ENCODE results near the gene BFSP1.

GRCh38 chr20:17460119-17460518 is 71.1 kb downstream of the BFSP1 start:
- no peak for TF ChIP-seq GATA2 (IDR thresholded peaks at IDR 0.05; ENCODE audit: low read depth, low read length)
- no peak for TF ChIP-seq GATA3 (IDR thresholded peaks at IDR 0.05; ENCODE audit: low read depth, low read length)

All from SH-SY5Y (cell line).